ENCODE data around the gene NPPC. TPM values are rescaled to one million over a fixed set of nuclear protein-coding genes. Genes with fewer than 3 reads are reported as not detected.

NPPC gene
- total RNA-seq, 1 experiment from 2014 or later = 0.98 TPM

- no peaks in the 10 kb centered on the region for H3K36me3 Mint-ChIP-seq
- no peak for TF ChIP-seq IRF1 (CRISPR knock-in tag; IDR thresholded peaks at IDR 0.05)
- TF ChIP-seq IRF2 (CRISPR knock-in tag; IDR thresholded peaks at IDR 0.05; ENCODE audit: borderline replicate concordance, low read depth) = no peak
- TF ChIP-seq ZSCAN18 (CRISPR knock-in tag; IDR thresholded peaks at IDR 0.05) = no peak
- TF ChIP-seq SOX15 (CRISPR knock-in tag; IDR thresholded peaks at IDR 0.05) = no peak
- TF ChIP-seq ATF2 (CRISPR knock-in tag; IDR thresholded peaks at IDR 0.05; ENCODE audit: borderline replicate concordance, low read depth) = no peak
- no peak for TF ChIP-seq E2F4 (CRISPR knock-in tag; IDR thresholded peaks at IDR 0.05; ENCODE audit: borderline replicate concordance, low read depth)
- no peak for TF ChIP-seq AFF4 (CRISPR knock-in tag; IDR thresholded peaks at IDR 0.05; ENCODE audit: borderline replicate concordance)
- TF ChIP-seq SMAD4 (CRISPR knock-in tag; IDR thresholded peaks at IDR 0.05) = no peak
- TF ChIP-seq FOXK1 (CRISPR knock-in tag; IDR thresholded peaks at IDR 0.05) = no peak
- no peak for TF ChIP-seq ZNF532 (CRISPR knock-in tag; IDR thresholded peaks at IDR 0.05; ENCODE audit: borderline replicate concordance)
- no peak for TF ChIP-seq ZNF281 (CRISPR knock-in tag; IDR thresholded peaks at IDR 0.05)
- TF ChIP-seq NR3C1 (CRISPR knock-in tag; conservative IDR thresholded peaks at IDR 0.05; ENCODE audit: low read depth) = no peak
- no peak for TF ChIP-seq MLX (CRISPR knock-in tag; IDR thresholded peaks at IDR 0.05)
- H3K27ac Mint-ChIP-seq = no peak overlapping the region
- ChIA-PET CTCF (interaction anchor here (0.9 to 7.4 kb wide), 16 partner anchors 10 to 397 kb away, joined by 3 to 80 read pairs (median 6); no protein-coding TSS in a partner anchor), POLR2A (interaction anchor here (1.6 kb wide), 1 partner anchor 30 kb away, joined by 4 read pairs; the partner anchor contains the start of gene DIS3L2)
- H3K27me3 Mint-ChIP-seq (ENCODE audit: low read depth) = peaks cover 39% of the 10 kb centered on the region
- H3K4me3 Mint-ChIP-seq = no peak overlapping the region
- no peak for ATAC-seq
- H3K4me1 Mint-ChIP-seq = peaks cover 5% of the 10 kb centered on the region
- no peak for DNase-seq (ENCODE audit: low spot score)
- no peaks in the 10 kb centered on the region for H3K9me3 Mint-ChIP-seq
Observed at GRCh38 chr2:231930593-231931281, 4.5 kb upstream of the NPPC start.
